ENCODE measurements around the gene TMEM106C.

Gene TMEM106C

GRCh38 chr12:47983541-47984115 lies 20.2 kb downstream of the TMEM106C start:
- no peak overlapping the region for H3K4me3 ChIP-seq (ENCODE audit: low read depth, low read length)
- TF ChIP-seq CTCF (IDR thresholded peaks at IDR 0.05; ENCODE audit: borderline replicate concordance, insufficient read depth, low read depth, low read length) = no peak

GRCh38 chr12:47984331-47984801 lies 21.0 kb downstream of the TMEM106C start:
- no peak overlapping the region for H3K4me3 ChIP-seq (ENCODE audit: low read depth, low read length)
- no peak for TF ChIP-seq CTCF (IDR thresholded peaks at IDR 0.05; ENCODE audit: borderline replicate concordance, insufficient read depth, low read depth, low read length)

- no peak for TF ChIP-seq CTCF (IDR thresholded peaks at IDR 0.05; ENCODE audit: borderline replicate concordance, insufficient read depth, low read depth, low read length)
- no peak overlapping the region for H3K4me3 ChIP-seq (ENCODE audit: low read depth, low read length)
Measured at GRCh38 chr12:47985596-47986290, 22.3 kb downstream of the TMEM106C start.

- H3K4me3 ChIP-seq (ENCODE audit: low read depth, low read length) = no peak overlapping the region
- TF ChIP-seq CTCF (IDR thresholded peaks at IDR 0.05; ENCODE audit: borderline replicate concordance, insufficient read depth, low read depth, low read length) = no peak
Measured at GRCh38 chr12:47986291-47986660, 22.9 kb downstream of the TMEM106C start.

- no peak for TF ChIP-seq CTCF (IDR thresholded peaks at IDR 0.05; ENCODE audit: borderline replicate concordance, insufficient read depth, low read depth, low read length)
- no peak overlapping the region for H3K4me3 ChIP-seq (ENCODE audit: low read depth, low read length)
Measured at GRCh38 chr12:47986832-47987231, 23.4 kb downstream of the TMEM106C start.

GRCh38 chr12:47987411-47988072 lies 24.1 kb downstream of the TMEM106C start:
- TF ChIP-seq CTCF (IDR thresholded peaks at IDR 0.05; ENCODE audit: borderline replicate concordance, insufficient read depth, low read depth, low read length) = no peak
- H3K4me3 ChIP-seq (ENCODE audit: low read depth, low read length) = no peak overlapping the region

Data from GM12875 (cell line).